AG04450 (cell line): ENCODE data around the gene CD99L2. TPM values are rescaled to one million over a fixed set of nuclear protein-coding genes. Genes with fewer than 3 reads are reported as not detected.

Source experiments
- CTCF ChIA-PET: fragments of 300-600, 350-600 bp; formaldehyde crosslinking; extraction: SDS; loops from one replicate; lab custom pipeline; 2022; ENCODE audit warnings: antibody characterized with exemption, inconsistent platforms; lab: Charles Lee
- POLR2A ChIA-PET: fragments of 350-600 bp; formaldehyde crosslinking; extraction: SDS; loops from one replicate; lab custom pipeline; 2021; ENCODE audit warnings: antibody characterized with exemption, inconsistent platforms; lab: Yijun Ruan, JAX
- DNase-seq: peaks from one replicate; pipeline ENCODE4 v3.0.0-alpha.2; 2011; ENCODE audit warnings: low read depth, low spot score
- H3K27ac ChIP-seq: one replicate; pipeline ENCODE4 v1.5.1; 2012; ENCODE audit warnings: low read depth, low read length, control low read depth
- H3K27me3 ChIP-seq: one replicate; pipeline ENCODE4 v1.6.0; 2012; ENCODE audit warnings: low read length; ENCODE audit not compliant: control insufficient read depth, insufficient read depth
- H3K4me3 ChIP-seq: 2 replicates; pipeline ENCODE4 v1.5.1; 2011; ENCODE audit warnings: mild to moderate bottlenecking, low read depth, low read length, control low read depth
- H3K9me3 ChIP-seq: 2 replicates; pipeline ENCODE4 v1.5.1; 2012; ENCODE audit warnings: low read length; ENCODE audit not compliant: control insufficient read depth, insufficient read depth
- CTCF ChIP-seq: IDR thresholded peaks from 2 replicates; pipeline ENCODE4 v1.5.1; 2011; ENCODE audit warnings: low read depth, low read length, control low read depth, inconsistent platforms
- polyA plus RNA-seq: library from polyadenylated mRNA; depleted of rRNA; stranded (reverse); fragments of >200 nt; gene quantifications from 2 replicates; pipeline ENCODE4 v1.2.3, GENCODE V29; 2011

Gene CD99L2
- polyA plus RNA-seq, 1 experiment = 52.4 TPM

DNA sequence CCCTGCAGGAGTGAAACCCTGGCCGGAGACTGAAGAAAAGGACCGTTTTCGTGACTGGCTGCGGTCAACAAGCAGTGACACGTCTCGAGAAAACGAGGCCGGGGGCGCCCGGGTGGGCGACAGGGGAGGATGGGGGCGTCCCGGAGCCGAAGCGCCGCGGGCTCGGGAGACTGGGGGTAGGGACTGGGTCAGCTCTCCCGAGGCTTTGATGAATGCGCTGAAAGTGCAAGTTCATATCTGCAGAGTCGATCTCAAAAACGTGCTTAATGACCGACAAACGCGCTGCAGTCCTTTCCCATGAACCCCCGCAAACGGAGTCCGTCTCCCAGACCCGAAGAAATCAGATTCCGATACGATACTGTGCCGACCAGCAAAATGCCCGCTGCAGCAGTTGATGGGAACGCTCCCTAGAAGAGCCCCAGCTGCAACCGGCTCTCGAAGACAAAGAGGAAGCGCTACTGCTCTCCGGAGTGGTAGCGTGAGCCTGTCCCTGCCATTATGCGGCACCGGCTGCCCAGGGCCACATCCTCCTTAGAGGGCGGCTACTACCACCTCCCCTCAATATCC is 806 bp upstream of the CD99L2 start:
- CTCF ChIA-PET = no interaction called here
- peak overlapping the region; percentile 69 for H3K4me3 ChIP-seq
- no peaks in the 10 kb centered on the region for H3K9me3 ChIP-seq
- POLR2A ChIA-PET = no interaction called here
- no peak for DNase-seq
- H3K27me3 ChIP-seq = no peaks in the 10 kb centered on the region
- no peak for TF ChIP-seq CTCF
- H3K27ac ChIP-seq = no peak overlapping the region

GRCh38 chrX:150897421-150898320 is 797 bp downstream of the CD99L2 start:
- TF ChIP-seq CTCF = no peak
- Histone ChIP-seq H3K27me3 (no peaks in the 10 kb centered on the region), H3K9me3 (no peaks in the 10 kb centered on the region), H3K27ac (no peak overlapping the region), H3K4me3 (peak overlapping the region; percentile 67)
- ChIA-PET POLR2A (no interaction called here), CTCF (no interaction called here)
- no peak for DNase-seq

- Histone ChIP-seq H3K9me3 (no peaks in the 10 kb centered on the region), H3K4me3 (no peak overlapping the region), H3K27ac (no peak overlapping the region), H3K27me3 (no peaks in the 10 kb centered on the region)
- TF ChIP-seq CTCF = no peak
- ChIA-PET POLR2A (no interaction called here), CTCF (no interaction called here)
- no peak for DNase-seq
These were observed 1.8 kb downstream of the CD99L2 start for GRCh38 chrX:150896632-150897031.

GRCh38 chrX:150893936-150894335 is 4.5 kb downstream of the CD99L2 start:
- TF ChIP-seq CTCF = no peak
- Histone ChIP-seq H3K27me3 (no peaks in the 10 kb centered on the region), H3K27ac (no peak overlapping the region), H3K4me3 (no peak overlapping the region), H3K9me3 (no peaks in the 10 kb centered on the region)
- DNase-seq = no peak
- CTCF ChIA-PET = no interaction called here
- POLR2A ChIA-PET = no interaction called here

DNA sequence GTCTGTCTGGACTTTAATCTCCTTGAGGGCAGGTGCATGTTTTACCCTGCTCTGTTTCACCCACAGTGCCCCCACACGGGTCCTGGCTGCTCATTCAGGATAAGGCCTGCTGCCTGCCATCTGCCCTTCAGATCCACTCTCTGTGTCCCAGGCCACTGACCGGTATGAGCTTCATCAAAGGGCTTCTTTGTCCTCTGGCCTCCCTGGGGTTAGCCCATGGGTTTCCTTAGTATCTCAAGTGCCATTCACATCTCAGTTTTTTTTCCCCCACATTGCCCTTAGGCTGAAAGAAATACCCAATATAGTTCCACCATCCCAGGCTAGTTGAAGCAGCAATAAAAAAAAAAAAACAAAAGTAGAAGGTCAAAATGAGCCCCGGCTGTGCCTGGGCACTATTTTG is 9.3 kb downstream of the CD99L2 start:
- H3K9me3 ChIP-seq = no peaks in the 10 kb centered on the region
- POLR2A ChIA-PET = no interaction called here
- DNase-seq = no peak
- no peak overlapping the region for H3K4me3 ChIP-seq
- TF ChIP-seq CTCF = no peak
- H3K27ac ChIP-seq = no peak overlapping the region
- H3K27me3 ChIP-seq = no peaks in the 10 kb centered on the region
- CTCF ChIA-PET = no interaction called here
